H9 (cell line): ENCODE results near the gene SMAP1. TPM values are rescaled to one million over a fixed set of nuclear protein-coding genes. Genes with fewer than 3 reads are reported as not detected.

ENCODE experiments used
- DNase-seq: peaks from one replicate; pipeline ENCODE4 v3.0.0-alpha.2; 2017
- H2AFZ ChIP-seq: one replicate; pipeline ENCODE4 v1.6.1; 2013; ENCODE audit warnings: mild to moderate bottlenecking, low read length, control low read depth, moderate library complexity
- H2AK5ac ChIP-seq: 2 replicates; pipeline ENCODE4 v1.6.1; 2013; ENCODE audit warnings: low read length, control low read depth, mixed read lengths; ENCODE audit not compliant: insufficient read length
- H2BK120ac ChIP-seq: one replicate; pipeline ENCODE4 v1.6.1; 2013; ENCODE audit warnings: low read depth, mild to moderate bottlenecking, low read length, control low read depth, inconsistent platforms; ENCODE audit not compliant: poor library complexity, severe bottlenecking
- H2BK12ac ChIP-seq: 2 replicates; pipeline ENCODE4 v1.6.1; 2013; ENCODE audit warnings: low read length, control low read depth, mixed read lengths, low read depth; ENCODE audit not compliant: insufficient read length
- H2BK15ac ChIP-seq: 2 replicates; pipeline ENCODE4 v1.6.1; 2013; ENCODE audit warnings: low read depth, low read length, control low read depth
- H2BK20ac ChIP-seq: one replicate; pipeline ENCODE4 v1.6.1; 2013; ENCODE audit warnings: low read depth, mild to moderate bottlenecking, low read length, control low read depth, inconsistent platforms; ENCODE audit not compliant: poor library complexity, severe bottlenecking
- H2BK5ac ChIP-seq: 2 replicates; pipeline ENCODE4 v1.6.1; 2013; ENCODE audit warnings: low read length, control low read depth, mixed read lengths; ENCODE audit not compliant: insufficient read length
- H3K14ac ChIP-seq: 2 replicates; pipeline ENCODE4 v1.6.1; 2013; ENCODE audit warnings: low read length, control low read depth; ENCODE audit not compliant: insufficient read depth
- H3K18ac ChIP-seq: 2 replicates; pipeline ENCODE4 v1.6.1; 2013; ENCODE audit warnings: low read depth, mild to moderate bottlenecking, mixed read lengths, low read length, control low read depth; ENCODE audit not compliant: insufficient read length
- H3K23ac ChIP-seq: 2 replicates; pipeline ENCODE4 v1.6.1; 2013; ENCODE audit warnings: low read length, control low read depth, mixed read lengths, low read depth; ENCODE audit not compliant: insufficient read length
- H3K23me2 ChIP-seq: 2 replicates; pipeline ENCODE4 v1.6.1; 2013; ENCODE audit warnings: low read depth, mild to moderate bottlenecking, mixed read lengths, low read length, control low read depth; ENCODE audit not compliant: insufficient read length, poor library complexity, severe bottlenecking
- H3K27ac ChIP-seq: 2 replicates; pipeline ENCODE4 v1.5.1; 2013; ENCODE audit warnings: low read length, control low read depth, mixed read lengths, low read depth; ENCODE audit not compliant: insufficient read length
- H3K27me3 ChIP-seq: 2 replicates; pipeline ENCODE4 v1.6.1; 2013; ENCODE audit warnings: low read length, control low read depth, inconsistent platforms; ENCODE audit not compliant: insufficient read depth
- H3K4ac ChIP-seq: 2 replicates; pipeline ENCODE4 v1.6.1; 2013; ENCODE audit warnings: low read depth, mild to moderate bottlenecking, control low read depth, inconsistent platforms, low read length, moderate library complexity
- H3K4me1 ChIP-seq: 2 replicates; pipeline ENCODE4 v1.6.1; 2013; ENCODE audit warnings: low read length, control low read depth, inconsistent platforms; ENCODE audit not compliant: insufficient read depth
- H3K4me2 ChIP-seq: 2 replicates; pipeline ENCODE4 v1.6.1; 2013; ENCODE audit warnings: low read length, control low read depth, mixed read lengths; ENCODE audit not compliant: insufficient read length, insufficient read depth
- H3K56ac ChIP-seq: 2 replicates; pipeline ENCODE4 v1.6.1; 2013; ENCODE audit warnings: low read depth, mild to moderate bottlenecking, mixed read lengths, low read length, control low read depth; ENCODE audit not compliant: insufficient read length
- H3K79me1 ChIP-seq: 2 replicates; pipeline ENCODE4 v1.6.1; 2013; ENCODE audit warnings: low read depth, mild to moderate bottlenecking, moderate library complexity, low read length, control low read depth, inconsistent platforms; ENCODE audit not compliant: insufficient read depth, poor library complexity, severe bottlenecking
- H3K79me2 ChIP-seq: 2 replicates; pipeline ENCODE4 v1.6.1; 2013; ENCODE audit warnings: low read length, control low read depth, inconsistent platforms; ENCODE audit not compliant: insufficient read depth
- H3K9ac ChIP-seq: 2 replicates; pipeline ENCODE4 v1.6.1; 2013; ENCODE audit warnings: low read length, control low read depth, mixed read lengths; ENCODE audit not compliant: insufficient read length; ENCODE audit errors: extremely low read depth
- H3K9me3 ChIP-seq: one replicate; pipeline ENCODE4 v1.6.1; 2013; ENCODE audit warnings: low read depth, low read length, inconsistent platforms; ENCODE audit not compliant: control insufficient read depth
- H3T11ph ChIP-seq: one replicate; pipeline ENCODE4 v1.6.1; 2013; ENCODE audit warnings: mild to moderate bottlenecking, low read length, control low read depth, inconsistent platforms
- H4K20me1 ChIP-seq: one replicate; pipeline ENCODE4 v1.6.1; 2013; ENCODE audit not compliant: control insufficient read depth, insufficient read length, insufficient read depth
- H4K5ac ChIP-seq: 2 replicates; pipeline ENCODE4 v1.6.1; 2013; ENCODE audit warnings: low read depth, mild to moderate bottlenecking, mixed read lengths, low read length, control low read depth; ENCODE audit not compliant: insufficient read length
- H4K8ac ChIP-seq: replicated peaks from 2 replicates; pipeline ENCODE4 v1.6.1; 2013; ENCODE audit warnings: low read length, control low read depth, mixed read lengths, low read depth; ENCODE audit not compliant: insufficient read length
- H4K91ac ChIP-seq: 2 replicates; pipeline ENCODE4 v1.6.1; 2013; ENCODE audit warnings: low read depth, mild to moderate bottlenecking, moderate library complexity, mixed read lengths, low read length, control low read depth; ENCODE audit not compliant: insufficient read length
- H3K27ac Mint-ChIP-seq, 3 experiments: 2 replicates in 2 of 3; 3 replicates in 1 of 3; pipeline ENCODE4 v1.8.0; 2020 to 2021; ENCODE audit warnings: mixed read lengths in 3 of 3, mild to moderate bottlenecking in 1 of 3, moderate library complexity in 1 of 3
- H3K27me3 Mint-ChIP-seq: 2 replicates; pipeline ENCODE4 v1.8.0; 2021; ENCODE audit warnings: low read depth, mild to moderate bottlenecking, moderate library complexity, mixed read lengths
- H3K36me3 Mint-ChIP-seq, 3 experiments: 2 replicates in 2 of 3; 3 replicates in 1 of 3; pipeline ENCODE4 v1.8.0; 2020 to 2021; ENCODE audit warnings: low read depth in 3 of 3, mixed read lengths in 3 of 3; ENCODE audit not compliant: insufficient read depth in 1 of 3
- H3K4me1 Mint-ChIP-seq, 2 experiments: 2 replicates each; pipeline ENCODE4 v1.8.0; 2020; ENCODE audit warnings: mixed read lengths in 2 of 2
- H3K4me3 Mint-ChIP-seq, 2 experiments: 2 replicates in 1 of 2; 3 replicates in 1 of 2; pipeline ENCODE4 v1.8.0; 2020 to 2021; ENCODE audit warnings: mild to moderate bottlenecking in 2 of 2, mixed read lengths in 2 of 2, moderate library complexity in 1 of 2
- H3K9me3 Mint-ChIP-seq, 2 experiments: 2 replicates in 1 of 2; 3 replicates in 1 of 2; pipeline ENCODE4 v1.8.0; 2020; ENCODE audit warnings: mild to moderate bottlenecking in 2 of 2, mixed read lengths in 2 of 2, moderate library complexity in 1 of 2
- WGBS: extraction: QIAGEN DNeasy Blood & Tissue Kit; methylation state at CpG from one replicate; pipeline ENCODE4 v1.1.7; 2013; ENCODE audit warnings: missing lambda C conversion rate, low lambda C conversion rate, mixed read lengths; ENCODE audit not compliant: insufficient read length; ENCODE audit errors: extremely low coverage; 5-methylcytosine and 5-hydroxymethylcytosine counted together
- total RNA-seq: library from RNA; stranded (reverse); gene quantifications from 2 replicates; pipeline ENCODE4 v1.2.1, GENCODE V29; 2021
- TF ChIP-seq, protein P1 (sequence below): fragments of 200-600 bp; sonication (generic); conservative IDR thresholded peaks from 3 replicates; pipeline ENCODE4 v1.8.0; 2021; ENCODE audit warnings: antibody characterized with exemption, mild to moderate bottlenecking

SMAP1 gene
- total RNA-seq, 1 experiment from 2014 or later, result 29.3 TPM

DNA sequence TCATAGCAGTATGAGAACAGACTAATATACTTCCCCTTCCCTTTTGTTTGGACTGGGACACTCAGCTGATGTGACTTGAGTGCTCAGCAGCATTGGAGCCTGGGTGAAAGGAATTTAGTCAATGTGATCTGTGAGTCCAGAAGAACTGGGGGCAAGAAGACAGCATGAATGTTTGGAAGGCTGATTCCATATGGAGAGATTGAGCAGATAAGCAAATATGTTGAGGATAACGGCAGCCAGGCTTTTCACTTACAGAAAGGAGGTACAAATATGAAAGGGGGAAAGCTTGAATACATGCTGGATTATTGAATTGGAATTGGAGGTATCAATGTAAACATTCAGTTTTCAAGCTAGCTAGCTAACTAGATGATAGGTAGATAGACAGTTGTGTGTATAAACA is 37.8 kb upstream of the SMAP1 start:
- Histone ChIP-seq H3K23me2 (no peaks in the 10 kb centered on the region), H4K8ac (no peak overlapping the region), H3K4ac (no peak overlapping the region), H3K14ac (no peak overlapping the region), H3K27ac (no peak overlapping the region), H3T11ph (no peak overlapping the region), H2AK5ac (no peak overlapping the region), H3K56ac (no peak overlapping the region), H4K91ac (no peak overlapping the region), H4K5ac (no peak overlapping the region), H3K23ac (no peak overlapping the region), H2BK15ac (no peak overlapping the region), H3K27me3 (no peaks in the 10 kb centered on the region), H3K79me2 (no peaks in the 10 kb centered on the region), H2BK120ac (no peak overlapping the region), H4K20me1 (no peaks in the 10 kb centered on the region), H3K79me1 (no peaks in the 10 kb centered on the region), H3K9me3 (no peaks in the 10 kb centered on the region), H2BK20ac (no peak overlapping the region), H3K18ac (no peak overlapping the region), H2BK5ac (no peak overlapping the region), H2BK12ac (no peak overlapping the region), H3K4me2 (no peak overlapping the region), H3K9ac (no peak overlapping the region), H3K4me1 (no peaks in the 10 kb centered on the region), H2AFZ (no peak overlapping the region)
- no peaks in the 10 kb centered on the region for H3K4me1 Mint-ChIP-seq
- no CpG with 5 or more reads among the region's 1 CpG for WGBS
- peaks cover 0 to 10% of the 10 kb centered on the region in 2 experiments; a peak in 3 of 5 replicates for H3K9me3 Mint-ChIP-seq
- no peak overlapping the region for H3K4me3 Mint-ChIP-seq
- no peak overlapping the region for H3K27ac Mint-ChIP-seq
- DNase-seq, result no peak
- TF ChIP-seq, protein P1, sequence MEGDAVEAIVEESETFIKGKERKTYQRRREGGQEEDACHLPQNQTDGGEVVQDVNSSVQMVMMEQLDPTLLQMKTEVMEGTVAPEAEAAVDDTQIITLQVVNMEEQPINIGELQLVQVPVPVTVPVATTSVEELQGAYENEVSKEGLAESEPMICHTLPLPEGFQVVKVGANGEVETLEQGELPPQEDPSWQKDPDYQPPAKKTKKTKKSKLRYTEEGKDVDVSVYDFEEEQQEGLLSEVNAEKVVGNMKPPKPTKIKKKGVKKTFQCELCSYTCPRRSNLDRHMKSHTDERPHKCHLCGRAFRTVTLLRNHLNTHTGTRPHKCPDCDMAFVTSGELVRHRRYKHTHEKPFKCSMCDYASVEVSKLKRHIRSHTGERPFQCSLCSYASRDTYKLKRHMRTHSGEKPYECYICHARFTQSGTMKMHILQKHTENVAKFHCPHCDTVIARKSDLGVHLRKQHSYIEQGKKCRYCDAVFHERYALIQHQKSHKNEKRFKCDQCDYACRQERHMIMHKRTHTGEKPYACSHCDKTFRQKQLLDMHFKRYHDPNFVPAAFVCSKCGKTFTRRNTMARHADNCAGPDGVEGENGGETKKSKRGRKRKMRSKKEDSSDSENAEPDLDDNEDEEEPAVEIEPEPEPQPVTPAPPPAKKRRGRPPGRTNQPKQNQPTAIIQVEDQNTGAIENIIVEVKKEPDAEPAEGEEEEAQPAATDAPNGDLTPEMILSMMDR, result no peak
- no peaks in the 10 kb centered on the region for H3K27me3 Mint-ChIP-seq
- H3K36me3 Mint-ChIP-seq, result peaks cover 0 to 4% (median 0%) of the 10 kb centered on the region in 3 experiments; a peak in 1 of 7 replicates
